Spinal cord (tissue), 4 donors: ENCODE data around the gene TRIM28. TPM values are rescaled to one million over a fixed set of nuclear protein-coding genes. Genes with fewer than 3 reads are reported as not detected.

ENCODE experiments used
- polyA plus RNA-seq, 2 donors: library from polyadenylated mRNA; unstranded; fragments of 120-200 nt; gene quantifications; one replicate each; pipeline ENCODE4 v1.2.1, GENCODE V29; 2013; ENCODE audit not compliant: insufficient read length in 2 of 2
- small RNA-seq: library from RNA; depleted of rRNA; stranded (forward); fragments of <200 nt; gene quantifications from one replicate; pipeline ENCODE3, GENCODE V24; 2014; ENCODE audit warnings: low replicate concordance
- total RNA-seq, 2 donors: library from RNA; depleted of rRNA in 1 of 2; stranded (reverse); fragments of 120-200 nt in 1 of 2; fragments of >200 nt in 1 of 2; gene quantifications; one replicate each; pipeline versions ENCODE4 v1.2.3 to v1.2.4, GENCODE V29; 2013 to 2014

Gene TRIM28
- total and polyA plus RNA-seq, 4 donors, result 203 to 522 (median 387) TPM

Small RNA genes lying within 50 kb of the gene (small RNA-seq; reads per million reads assigned to genes)
- gene MIR6807 (0.08 reads per million), gene RN7SL525P (not detected)

Other genes starting within 250 kb of the TRIM28 start
- 10 to 100 TPM; 33.9 to 49.3 TPM for gene ERVK3-1, start 238.7 kb upstream of the TRIM28 start, total RNA-seq
- gene ERVK3-1, start 238.7 kb upstream of the TRIM28 start, polyA plus RNA-seq, result 10 to 100 TPM; 65.3 to 68.5 TPM
- gene ZSCAN22, start 217.1 kb upstream of the TRIM28 start, total RNA-seq, result 1 to 10 TPM; 2.3 to 3.4 TPM
- 1 to 10 TPM; 3.1 to 3.4 TPM for gene ZSCAN22, start 217.1 kb upstream of the TRIM28 start, polyA plus RNA-seq
- 10 to 100 TPM in 1 of 2 donors, 1 to 10 TPM in 1; 2.0 to 10.8 TPM for gene A1BG, start 190.6 kb upstream of the TRIM28 start, total RNA-seq
- gene A1BG, start 190.6 kb upstream of the TRIM28 start, polyA plus RNA-seq, result 1 to 10 TPM; 5.0 TPM
- 1 to 10 TPM; 3.7 to 4.9 TPM for gene ZNF497, start 181.3 kb upstream of the TRIM28 start, total RNA-seq
- 1 to 10 TPM; 6.9 to 9.1 TPM for gene ZNF497, start 181.3 kb upstream of the TRIM28 start, polyA plus RNA-seq
- gene ZNF837, start 163.0 kb upstream of the TRIM28 start, total RNA-seq, result 1 to 10 TPM in 1 of 2 donors, under 1 TPM in 1; 0.99 to 2.3 TPM
- 1 to 10 TPM; 2.6 to 3.2 TPM for gene ZNF837, start 163.0 kb upstream of the TRIM28 start, polyA plus RNA-seq
- gene RPS5, start 156.8 kb upstream of the TRIM28 start, total RNA-seq, result 1,000 to 10,000 TPM in 1 of 2 donors, 100 to 1,000 TPM in 1; 925 to 1,177 TPM
- 100 to 1,000 TPM; 731 to 753 TPM for gene RPS5, start 156.8 kb upstream of the TRIM28 start, polyA plus RNA-seq
- gene RNF225, start 148.4 kb upstream of the TRIM28 start, total RNA-seq, result not detected
- gene RNF225, start 148.4 kb upstream of the TRIM28 start, polyA plus RNA-seq, result not detected
- gene ZNF584, start 135.4 kb upstream of the TRIM28 start, total RNA-seq, result 10 to 100 TPM; 16.8 to 18.3 TPM
- gene ZNF584, start 135.4 kb upstream of the TRIM28 start, polyA plus RNA-seq, result 10 to 100 TPM; 13.8 to 15.4 TPM
- 10 to 100 TPM; 11.8 to 20.7 TPM for gene ZNF132, start 103.9 kb upstream of the TRIM28 start, total RNA-seq
- 10 to 100 TPM; 11.1 to 12.4 TPM for gene ZNF132, start 103.9 kb upstream of the TRIM28 start, polyA plus RNA-seq
- 10 to 100 TPM in 1 of 2 donors, 1 to 10 TPM in 1; 8.2 to 10.1 TPM for gene ZNF324B, start 92.4 kb upstream of the TRIM28 start, total RNA-seq
- gene ZNF324B, start 92.4 kb upstream of the TRIM28 start, polyA plus RNA-seq, result 1 to 10 TPM; 7.3 to 9.8 TPM
- gene ZNF324, start 77.0 kb upstream of the TRIM28 start, total RNA-seq, result 10 to 100 TPM; 12.2 to 14.5 TPM
- gene ZNF324, start 77.0 kb upstream of the TRIM28 start, polyA plus RNA-seq, result 10 to 100 TPM; 12.9 to 15.2 TPM
- 10 to 100 TPM in 1 of 2 donors, 1 to 10 TPM in 1; 5.8 to 19.3 TPM for gene ZNF446, start 67.7 kb upstream of the TRIM28 start, total RNA-seq
- 10 to 100 TPM; 20.6 to 21.2 TPM for gene ZNF446, start 67.7 kb upstream of the TRIM28 start, polyA plus RNA-seq
- gene SLC27A5, start 32.1 kb upstream of the TRIM28 start, total RNA-seq, result 10 to 100 TPM in 1 of 2 donors, 1 to 10 TPM in 1; 9.5 to 25.5 TPM
- 10 to 100 TPM; 21.4 to 24.4 TPM for gene SLC27A5, start 32.1 kb upstream of the TRIM28 start, polyA plus RNA-seq
- gene ZBTB45, start 24.3 kb upstream of the TRIM28 start, total RNA-seq, result 1 to 10 TPM; 3.8 to 4.4 TPM
- 10 to 100 TPM; 21.0 to 22.4 TPM for gene ZBTB45, start 24.3 kb upstream of the TRIM28 start, polyA plus RNA-seq
- 100 to 1,000 TPM in 1 of 2 donors, 10 to 100 TPM in 1; 47.4 to 115 TPM for gene CHMP2A, start 11.0 kb downstream of the TRIM28 start, total RNA-seq
- gene CHMP2A, start 11.0 kb downstream of the TRIM28 start, polyA plus RNA-seq, result 100 to 1,000 TPM; 134 to 143 TPM
- 10 to 100 TPM; 49.6 to 80.3 TPM for gene UBE2M, start 14.5 kb downstream of the TRIM28 start, total RNA-seq
- 100 to 1,000 TPM; 134 to 138 TPM for gene UBE2M, start 14.5 kb downstream of the TRIM28 start, polyA plus RNA-seq
- 10 to 100 TPM; 10.3 to 26.5 TPM for gene MZF1, start 29.3 kb downstream of the TRIM28 start, total RNA-seq
- gene MZF1, start 29.3 kb downstream of the TRIM28 start, polyA plus RNA-seq, result 10 to 100 TPM; 37.7 to 51.7 TPM